Stimulated activated CD4-positive, alpha-beta T cell treated with anti-CD3 and anti-CD28 coated beads, TNF-alpha, amount 100 ng/mL, for 48 hours (primary cell): ENCODE measurements around the gene MRPS14.
"Not testable (repeated sequence)": the region's sequence is repeated elsewhere in the genome, so short reads cannot be mapped to it uniquely, and the experiment has no call there.

ENCODE experiments used
- DNase-seq, 3 donors: peaks; one replicate each; pipeline ENCODE4 v3.0.0-alpha.2; 2020; ENCODE audit warnings: low read depth in 3 of 3

MRPS14 gene

DNA sequence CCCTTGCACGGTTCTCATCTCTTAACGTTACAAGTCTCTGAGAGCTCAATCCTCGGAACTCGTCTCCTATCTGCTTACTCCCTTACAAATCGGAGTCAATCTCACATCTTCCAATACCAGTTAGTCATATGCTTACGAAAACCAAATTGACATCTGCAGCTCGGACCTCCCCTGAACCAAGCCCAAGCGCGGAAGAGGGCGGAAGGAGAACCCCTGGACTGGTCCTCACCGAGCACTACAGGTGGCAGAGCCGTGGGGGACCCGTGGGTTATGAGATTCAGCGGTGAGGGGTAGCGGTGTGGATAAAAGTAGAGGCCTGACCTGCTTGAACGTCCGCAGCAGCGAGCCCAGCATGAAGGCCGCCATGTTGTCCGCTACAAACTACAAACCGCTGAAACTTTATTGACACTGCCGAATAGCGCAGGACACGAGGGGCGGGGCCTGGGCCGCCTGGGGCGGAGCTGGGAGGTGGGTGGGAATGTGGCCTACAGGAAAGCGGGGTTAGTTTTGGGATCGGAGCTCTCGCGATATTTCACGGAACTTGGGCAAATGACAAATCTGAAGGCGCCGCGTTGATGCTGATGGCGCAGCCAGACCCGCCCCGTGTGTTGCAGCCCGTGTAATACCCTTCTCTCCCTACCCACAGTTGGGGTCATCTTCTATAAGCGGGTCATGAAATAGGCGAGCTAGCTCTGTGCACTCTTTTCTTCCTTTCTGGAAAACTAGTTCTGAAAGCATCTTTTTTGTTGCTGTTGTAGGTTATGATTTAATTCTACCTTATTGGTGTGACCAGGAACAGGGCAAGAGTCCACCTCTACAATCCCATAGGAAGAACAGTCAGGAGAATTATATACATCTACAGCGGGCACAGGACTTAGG, at the start of gene MRPS14:
TSS of gene MRPS14 (minus strand) at position 383 of the 879 bp plus-strand sequence. CDS start at position 366, 17 bp downstream.
- DNase-seq: peak; percentile 93 to 99 (median 97)

DNA sequence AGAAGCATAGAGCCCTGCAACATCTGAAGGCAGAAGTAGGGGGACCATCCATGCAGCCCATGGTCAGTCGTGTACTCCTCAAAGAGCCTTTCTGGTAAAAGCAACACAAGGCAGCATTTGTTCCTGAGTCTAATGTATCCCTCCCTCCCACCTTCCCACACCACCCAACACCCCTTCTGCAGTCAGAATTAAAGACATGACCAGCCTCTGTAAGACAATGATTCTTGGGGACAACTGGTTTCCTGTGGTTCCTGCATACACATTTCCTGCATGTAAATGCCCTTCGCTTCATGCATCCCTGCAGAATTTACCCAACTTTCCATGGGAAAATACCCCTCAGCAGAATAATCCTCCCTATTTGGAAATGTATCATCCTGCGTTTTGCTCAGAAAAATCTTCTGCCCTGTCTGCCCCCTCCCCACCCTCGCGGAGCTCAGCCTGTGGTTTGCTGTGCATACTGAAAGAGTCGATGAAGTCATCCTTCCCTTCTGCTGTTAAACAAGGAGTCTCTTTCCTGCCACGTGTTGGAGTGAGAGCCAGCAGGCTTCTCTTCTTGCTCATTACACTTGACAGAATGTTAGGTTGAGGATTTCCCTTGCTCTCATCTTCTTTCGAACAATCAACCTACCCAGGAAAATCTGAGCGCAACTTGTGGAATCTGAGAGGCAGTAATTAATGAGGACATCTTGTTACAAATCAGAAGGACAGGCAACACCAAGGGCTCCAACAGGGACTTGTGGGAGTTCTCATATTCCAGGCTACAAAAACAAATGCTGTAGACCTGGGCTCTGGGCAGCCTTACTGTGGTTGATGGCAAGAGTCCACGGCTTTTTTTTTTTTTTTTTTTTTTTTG, 49.1 kb upstream of the MRPS14 start:
- peak; percentile 2 to 29 (median 8) for DNase-seq

- no peak for DNase-seq
Observed at GRCh38 chr1:175071276-175071943, 48.2 kb upstream of the MRPS14 start.

GRCh38 chr1:175070818-175071217, 47.6 kb upstream of the MRPS14 start:
- no peak for DNase-seq

DNA sequence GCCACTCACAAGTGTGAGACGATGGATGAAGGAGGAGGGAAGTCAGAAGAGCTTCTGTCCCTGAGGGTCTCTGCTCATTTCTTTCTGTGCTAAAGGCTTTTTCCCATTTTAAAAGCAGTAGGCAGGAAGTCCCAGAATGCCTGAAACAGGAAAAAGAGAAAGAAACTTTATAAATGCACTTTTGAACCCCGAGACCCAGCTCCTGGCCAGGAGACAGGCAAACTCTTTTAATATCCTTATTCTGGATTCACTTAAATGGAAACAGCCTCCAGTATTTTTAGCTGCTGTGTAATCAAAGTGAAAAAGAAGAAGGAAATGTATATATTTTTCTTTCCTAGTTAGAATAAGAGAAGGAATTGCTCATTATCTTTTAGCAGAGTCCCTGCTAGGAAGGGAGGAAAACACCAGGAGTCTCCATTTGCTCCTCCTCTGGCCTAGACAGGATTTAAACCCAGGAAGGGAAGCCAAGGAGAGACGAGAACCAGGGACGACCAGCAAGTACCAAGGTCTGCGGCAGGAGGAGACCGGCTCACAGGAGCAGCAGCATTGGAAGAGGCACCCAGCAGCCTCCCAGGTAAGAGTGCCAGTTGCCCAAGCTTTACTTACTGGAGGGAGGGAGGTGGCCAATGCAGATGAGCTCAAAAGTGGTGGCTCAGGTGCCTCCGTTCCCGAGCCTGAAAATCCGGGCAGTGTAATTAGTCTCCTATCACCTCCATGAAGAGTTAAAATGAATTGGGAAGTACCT, 44.3 kb upstream of the MRPS14 start, which contains the start of gene TNN:
TSS of gene TNN (plus strand) at position 472 of the 745 bp plus-strand sequence. CDS start 9,586 bp downstream, outside the sequence.
- no peak for DNase-seq

DNA sequence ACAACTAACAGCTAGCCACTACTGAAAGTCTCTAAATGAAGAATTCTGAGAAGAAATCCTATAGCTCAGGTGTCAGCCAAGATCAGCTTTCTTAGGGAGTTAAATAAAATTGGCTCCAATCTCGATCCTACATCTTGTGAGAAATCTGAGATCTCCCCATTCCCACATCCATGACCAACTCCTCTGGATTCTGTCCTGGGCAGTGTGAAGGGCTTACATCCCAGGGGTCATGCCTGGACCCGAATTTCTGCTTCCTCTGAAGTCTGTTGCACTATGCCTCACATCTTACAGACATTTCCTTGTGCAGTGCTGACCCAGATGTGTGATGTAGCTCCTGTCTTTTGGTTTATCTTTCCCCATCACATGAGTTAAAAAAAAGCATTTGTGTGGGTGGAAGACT, 39.6 kb upstream of the MRPS14 start:
- no peak for DNase-seq

- no peak for DNase-seq
Observed at GRCh38 chr1:175062339-175062738, 39.1 kb upstream of the MRPS14 start.

- no peak for DNase-seq
Observed at GRCh38 chr1:175054736-175055135, 31.5 kb upstream of the MRPS14 start.

- no peak for DNase-seq
Observed at GRCh38 chr1:175050992-175051391, 27.8 kb upstream of the MRPS14 start.

- no peak for DNase-seq
Observed at GRCh38 chr1:175045519-175045918, 22.3 kb upstream of the MRPS14 start.

DNA sequence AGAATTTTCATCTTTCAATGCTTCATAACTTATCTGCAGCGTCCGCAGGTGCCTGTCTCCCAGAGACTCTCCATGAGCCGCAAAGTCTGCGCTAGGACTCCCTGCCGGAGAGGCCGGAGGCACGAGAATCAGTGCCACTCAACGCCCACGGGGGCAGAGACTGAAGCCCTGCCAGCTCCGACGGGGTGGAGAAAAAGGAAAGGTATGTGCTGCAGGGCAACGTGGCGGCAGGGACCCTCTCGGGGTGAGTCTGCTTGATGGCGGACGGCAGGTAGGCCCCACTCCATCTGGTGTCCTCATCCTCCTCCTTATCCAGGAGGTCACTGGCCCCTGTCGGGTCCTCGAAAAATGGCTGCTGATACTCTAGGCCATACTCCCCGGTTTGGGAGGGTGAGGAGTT, 21.9 kb upstream of the MRPS14 start:
- DNase-seq: no peak

- DNase-seq: not testable (repeated sequence)
Observed at GRCh38 chr1:175044591-175044990, 21.4 kb upstream of the MRPS14 start.

DNA sequence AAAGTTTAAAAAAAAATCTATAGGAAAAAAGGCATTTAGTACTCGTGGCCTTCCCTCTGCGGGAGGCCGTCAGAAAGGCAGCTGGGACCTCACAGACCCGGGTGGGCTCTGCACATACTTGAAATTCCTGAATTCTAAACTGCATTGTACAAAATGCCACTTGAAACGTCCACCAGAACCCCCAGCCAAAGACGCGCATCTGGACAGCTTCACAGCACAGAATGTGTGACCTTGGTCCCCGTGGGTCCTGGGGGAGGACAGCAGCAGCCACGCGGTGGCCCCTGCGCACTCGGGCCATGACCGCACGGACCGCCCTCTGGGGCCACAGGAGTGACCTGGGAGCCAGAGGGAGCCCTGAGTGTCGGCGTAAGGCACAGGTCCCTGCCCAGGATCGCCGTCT, 20.6 kb upstream of the MRPS14 start:
- DNase-seq: no peak

- DNase-seq: no peak
Observed at GRCh38 chr1:175042650-175043049, 19.4 kb upstream of the MRPS14 start.

GRCh38 chr1:175040324-175040879, 17.2 kb upstream of the MRPS14 start:
- no peak for DNase-seq

- DNase-seq: no peak
Observed at GRCh38 chr1:175037416-175037815, 14.2 kb upstream of the MRPS14 start.

GRCh38 chr1:175036476-175036875, 13.3 kb upstream of the MRPS14 start:
- DNase-seq: no peak

DNA sequence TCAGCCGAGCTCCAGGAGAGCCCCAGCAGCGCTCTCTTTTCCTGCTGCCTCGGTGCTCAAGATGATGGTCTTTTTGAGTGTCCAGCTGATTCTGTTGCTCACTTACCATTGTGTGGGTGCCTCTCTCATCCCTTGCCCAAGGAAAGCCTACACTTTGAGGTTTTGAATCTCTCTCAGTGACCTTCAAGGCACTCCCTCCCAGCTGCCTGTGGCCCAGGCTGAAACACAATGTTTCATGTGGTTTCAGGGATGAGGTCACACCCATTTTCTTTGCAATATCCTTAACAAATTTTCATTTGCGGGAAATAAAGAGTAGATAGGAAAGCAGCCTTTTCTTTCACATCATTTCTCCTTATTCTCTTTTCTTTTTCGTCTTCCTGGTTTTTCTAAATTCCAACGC, 12.6 kb upstream of the MRPS14 start:
- DNase-seq: no peak

- DNase-seq: no peak
Observed at GRCh38 chr1:175034775-175035174, 11.6 kb upstream of the MRPS14 start.

- DNase-seq: no peak
Observed at GRCh38 chr1:175033953-175034352, 10.7 kb upstream of the MRPS14 start.

DNA sequence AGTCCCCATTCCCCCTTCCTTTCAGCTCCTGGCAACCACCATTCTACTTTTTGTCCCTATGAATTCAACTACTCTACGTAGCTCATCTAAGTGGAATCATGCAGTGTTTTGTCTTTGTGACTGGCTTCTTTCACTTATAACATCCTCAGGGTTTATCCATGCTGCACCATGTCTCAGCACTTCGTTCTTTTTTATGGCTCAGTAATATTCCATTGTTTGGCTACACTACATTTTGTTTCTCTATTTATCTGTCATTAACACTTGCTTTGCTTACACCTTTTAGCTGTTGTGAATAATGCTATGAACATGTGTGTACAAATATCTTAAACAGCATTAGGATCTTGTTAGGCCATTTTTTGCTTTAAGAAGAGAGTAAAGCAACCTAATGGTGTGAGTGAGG, 1.5 kb upstream of the MRPS14 start:
- no peak for DNase-seq
